Measurements from ENCODE around the gene PKP1. TPM values are rescaled to one million over a fixed set of nuclear protein-coding genes. Genes with fewer than 3 reads are reported as not detected.

PKP1 gene
- total and polyA plus RNA-seq, 10 of the 15 experiments (the other 5 are each of a cell fraction or from before 2014, with no cell fraction given) = 0.03 TPM; not detected in 9

- no peak for TF ChIP-seq ZBTB11 (CRISPR knock-in tag; IDR thresholded peaks at IDR 0.05)
- no peak for TF ChIP-seq ZNF622 (IDR thresholded peaks at IDR 0.05)
- no peak for TF ChIP-seq MYB (IDR thresholded peaks at IDR 0.05; ENCODE audit: borderline replicate concordance, low read depth, low read length)
These were observed 22.5 kb downstream of the PKP1 start (continued) for GRCh38 chr1:201305815-201306214.

GRCh38 chr1:201307231-201307630 is 23.9 kb downstream of the PKP1 start:
- no peaks in the 10 kb centered on the region for H3K9me3 ChIP-seq (replicated peaks; ENCODE audit: control insufficient read depth, insufficient read depth, low read length)
- H3K9ac ChIP-seq (ENCODE audit: control insufficient read depth, insufficient read depth, low read length) = no peak overlapping the region
- H2AFZ ChIP-seq (ENCODE audit: control insufficient read depth, low read depth, low read length) = no peak overlapping the region
- no peaks in the 10 kb centered on the region for H3K79me2 ChIP-seq (ENCODE audit: control insufficient read depth, insufficient read depth, low read length)
- SMC1A ChIA-PET (ENCODE audit: uncharacterized antibody, unreplicated experiment) = interaction anchor here (1.6 kb wide), 1 partner anchor 36 kb away, joined by 3 read pairs; no protein-coding TSS in a partner anchor
- ATAC-seq = no peak
- DNase-seq (ENCODE audit: low read depth, low spot score) = no peak
- WGBS (ENCODE audit: insufficient coverage, insufficient replicate concordance, low lambda C conversion rate, missing lambda C conversion rate) = under 1% methylated on average over 9 of the region's 9 CpGs
- POLR2A ChIA-PET = no interaction called here
- CTCF ChIA-PET = interaction anchor here (7.6 kb wide), 1 partner anchor 40 kb away, joined by 46 read pairs; no protein-coding TSS in a partner anchor
- in situ Hi-C loops (cut with MboI) (no loop called here), intact Hi-C loops (cut with micrococcal nuclease; ENCODE audit: unreplicated experiment) (no loop called here)
- no peak overlapping the region for H3K4me2 ChIP-seq (ENCODE audit: control insufficient read depth, insufficient read depth)
- no peaks in the 10 kb centered on the region; the same call in 1 of the 2 replicates for H4K20me1 ChIP-seq (ENCODE audit: control insufficient read depth, insufficient read depth)
- H3K4me3 ChIP-seq = no peak overlapping the region
- RAD21 ChIA-PET (ENCODE audit: unreplicated experiment) = no interaction called here
- H3K27me3 ChIP-seq (replicated peaks in 1 of 2; ENCODE audit: control insufficient read depth in 2 of 2, insufficient read depth in 2 of 2, low read length in 1 of 2) = peaks cover 7 to 8% of the 10 kb centered on the region in 2 experiments; a peak in 3 of 4 replicates
- no peaks in the 10 kb centered on the region for H3K36me3 ChIP-seq (ENCODE audit: control insufficient read depth in 2 of 2, insufficient read depth in 2 of 2, low read length in 1 of 2)
- FAIRE-seq = no peak
- BruUV-seq (replicated peaks) = no TSS peak
- H3K27ac ChIP-seq (ENCODE audit: control insufficient read depth, insufficient read depth) = no peak overlapping the region
- no peaks in the 10 kb centered on the region for H3K4me1 ChIP-seq (ENCODE audit: control insufficient read depth, insufficient read depth, low read length)
- TF ChIP-seq ESRRA (IDR thresholded peaks at IDR 0.05; ENCODE audit: low read length) (no peak), CTCF (IDR thresholded peaks at IDR 0.05 in 2 of 3, conservative IDR thresholded peaks at IDR 0.05 in 1 of 3; ENCODE audit: control insufficient read depth in 2 of 3, extremely low read depth in 1 of 3, insufficient read depth in 1 of 3, low read depth in 3 of 3, low read length in 3 of 3) (no peak), MXI1 (IDR thresholded peaks at IDR 0.05; ENCODE audit: low read depth, low read length) (no peak), GATAD2B (conservative IDR thresholded peaks at IDR 0.05; ENCODE audit: low read depth) (no peak), KAT2A (conservative IDR thresholded peaks at IDR 0.05; ENCODE audit: control insufficient read depth, low read depth, low read length) (no peak), WRNIP1 (IDR thresholded peaks at IDR 0.05; ENCODE audit: borderline replicate concordance, low read depth, low read length) (no peak), PML (IDR thresholded peaks at IDR 0.05; ENCODE audit: low read length) (no peak), NR2F1 (conservative IDR thresholded peaks at IDR 0.05) (no peak), BMI1 (IDR thresholded peaks at IDR 0.05; ENCODE audit: borderline replicate concordance) (no peak), LARP7 (IDR thresholded peaks at IDR 0.05) (no peak), ZNF207 (IDR thresholded peaks at IDR 0.05; ENCODE audit: borderline replicate concordance) (no peak), ZBTB4 (CRISPR knock-in tag; IDR thresholded peaks at IDR 0.05) (no peak)
